Measurements from ENCODE around the gene NBAS.

DNA sequence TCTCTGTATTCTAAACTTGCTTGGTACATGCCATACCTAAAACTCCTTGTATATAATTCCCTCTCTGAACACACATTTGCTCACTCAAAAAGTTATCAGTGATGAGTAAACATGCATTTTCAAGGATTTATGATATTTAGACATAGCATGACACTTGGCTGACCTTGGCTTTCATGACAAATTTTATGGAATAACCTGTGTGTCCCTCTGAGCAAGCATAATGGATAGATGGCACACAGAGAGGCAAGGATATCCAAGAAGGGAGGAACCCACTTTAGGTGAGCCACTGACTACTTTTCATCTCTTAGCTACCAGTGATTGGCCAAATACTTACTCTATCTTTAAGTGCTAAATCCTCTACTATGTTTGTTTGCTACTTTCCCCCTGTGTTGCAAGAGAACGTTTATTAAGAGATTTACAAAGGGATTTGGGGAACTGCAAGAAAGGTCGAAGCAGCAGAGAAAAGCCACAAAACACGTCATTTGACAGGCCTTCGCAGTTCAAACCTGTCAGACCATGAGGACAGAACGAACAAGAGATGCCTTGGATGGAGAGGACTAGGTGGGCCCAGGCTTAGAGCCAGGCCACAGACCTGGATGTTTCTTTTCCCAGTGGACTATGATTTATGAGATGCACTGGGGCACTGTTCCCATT lies 379.9 kb downstream of the NBAS start:
- no peak for TF ChIP-seq EZH2phosphoT487 (conservative IDR thresholded peaks at IDR 0.05; ENCODE audit: low read length)
- TF ChIP-seq, protein P1, sequence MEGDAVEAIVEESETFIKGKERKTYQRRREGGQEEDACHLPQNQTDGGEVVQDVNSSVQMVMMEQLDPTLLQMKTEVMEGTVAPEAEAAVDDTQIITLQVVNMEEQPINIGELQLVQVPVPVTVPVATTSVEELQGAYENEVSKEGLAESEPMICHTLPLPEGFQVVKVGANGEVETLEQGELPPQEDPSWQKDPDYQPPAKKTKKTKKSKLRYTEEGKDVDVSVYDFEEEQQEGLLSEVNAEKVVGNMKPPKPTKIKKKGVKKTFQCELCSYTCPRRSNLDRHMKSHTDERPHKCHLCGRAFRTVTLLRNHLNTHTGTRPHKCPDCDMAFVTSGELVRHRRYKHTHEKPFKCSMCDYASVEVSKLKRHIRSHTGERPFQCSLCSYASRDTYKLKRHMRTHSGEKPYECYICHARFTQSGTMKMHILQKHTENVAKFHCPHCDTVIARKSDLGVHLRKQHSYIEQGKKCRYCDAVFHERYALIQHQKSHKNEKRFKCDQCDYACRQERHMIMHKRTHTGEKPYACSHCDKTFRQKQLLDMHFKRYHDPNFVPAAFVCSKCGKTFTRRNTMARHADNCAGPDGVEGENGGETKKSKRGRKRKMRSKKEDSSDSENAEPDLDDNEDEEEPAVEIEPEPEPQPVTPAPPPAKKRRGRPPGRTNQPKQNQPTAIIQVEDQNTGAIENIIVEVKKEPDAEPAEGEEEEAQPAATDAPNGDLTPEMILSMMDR (IDR thresholded peaks at IDR 0.05; ENCODE audit: insufficient read depth, low read length, poor library complexity, severe bottlenecking): no peak

Measured in SU-DHL-6 (cell line).